H54 (cell line): ENCODE data around the gene ACVRL1.

ENCODE experiments used
- DNase-seq: peaks from one replicate; pipeline ENCODE4 v3.0.0; 2011; ENCODE audit warnings: low spot score, mixed read lengths; ENCODE audit not compliant: insufficient read length
- FAIRE-seq: peaks from 3 replicates; lab custom pipeline; 2011; peaks lifted over from hg19 to GRCh38; lab: Jason Lieb, UNC
- POLR2A ChIP-seq: IDR thresholded peaks from 2 replicates; pipeline ENCODE4 v1.6.1; 2011; ENCODE audit warnings: low read depth, mild to moderate bottlenecking, low read length

Gene ACVRL1

GRCh38 chr12:51886021-51886710, 21.1 kb upstream of the ACVRL1 start:
- peak; percentile 90 for DNase-seq
- TF ChIP-seq POLR2A, result no peak
- FAIRE-seq, result peak; percentile 96

GRCh38 chr12:51887476-51888315, 19.6 kb upstream of the ACVRL1 start, which contains the start of gene ANKRD33:
Gene ANKRD33, plus strand, starts transcription at chr12:51888103. Its CDS starts 84 bp downstream, at chr12:51888187.
- no peak for TF ChIP-seq POLR2A
- FAIRE-seq (no peak), DNase-seq (no peak)

GRCh38 chr12:51888316-51889215, 18.7 kb upstream of the ACVRL1 start:
- no peak for TF ChIP-seq POLR2A
- FAIRE-seq (no peak), DNase-seq (no peak)

GRCh38 chr12:51889216-51890132, 17.8 kb upstream of the ACVRL1 start:
- no peak for TF ChIP-seq POLR2A
- FAIRE-seq (no peak), DNase-seq (no peak)

- FAIRE-seq (no peak), DNase-seq (no peak)
- no peak for TF ChIP-seq POLR2A
Observed at GRCh38 chr12:51890133-51890464, 17.2 kb upstream of the ACVRL1 start.

- no peak for FAIRE-seq
- no peak for TF ChIP-seq POLR2A
- DNase-seq, result no peak
Observed at GRCh38 chr12:51890511-51891171, 16.7 kb upstream of the ACVRL1 start.

GRCh38 chr12:51891843-51892242, 15.5 kb upstream of the ACVRL1 start:
- no peak for DNase-seq

GRCh38 chr12:51893786-51894185, 13.5 kb upstream of the ACVRL1 start:
- TF ChIP-seq POLR2A, result no peak
- FAIRE-seq (no peak), DNase-seq (no peak)

More at GRCh38 chr12:51891843-51892242, 15.5 kb upstream of the ACVRL1 start:
- no peak for TF ChIP-seq POLR2A
- FAIRE-seq, result no peak

- FAIRE-seq (no peak), DNase-seq (no peak)
Observed at GRCh38 chr12:51895378-51896135, 11.7 kb upstream of the ACVRL1 start.

GRCh38 chr12:51896236-51896635, 11.1 kb upstream of the ACVRL1 start:
- no peak for FAIRE-seq

More at GRCh38 chr12:51895378-51896135, 11.7 kb upstream of the ACVRL1 start:
- no peak for TF ChIP-seq POLR2A

GRCh38 chr12:51897181-51897580, 10.1 kb upstream of the ACVRL1 start:
- TF ChIP-seq POLR2A, result no peak
- no peak for FAIRE-seq
- DNase-seq, result no peak

More at GRCh38 chr12:51896236-51896635, 11.1 kb upstream of the ACVRL1 start:
- TF ChIP-seq POLR2A, result no peak
- DNase-seq, result no peak
